PC-9 (cell line): Measurements from ENCODE around the gene AZU1. TPM values are rescaled to one million over a fixed set of nuclear protein-coding genes. Genes with fewer than 3 reads are reported as not detected.
"Not testable (repeated sequence)": the region's sequence is repeated elsewhere in the genome, so short reads cannot be mapped to it uniquely, and the experiment has no call there.

Source experiments
- BruUV-seq: library from RNA; stranded (reverse); fragments of 400-500 nt; replicated peaks from 2 replicates; lab custom pipeline; 2021; lab: Mats Ljungman, UMichigan
- CTCF ChIA-PET: fragments of 300-600 bp; sonication (Branson Sonifier 250); formaldehyde crosslinking; loops from one replicate; lab custom pipeline; 2022; ENCODE audit warnings: antibody characterized with exemption; lab: Charles Lee
- POLR2A ChIA-PET: fragments of 300-600 bp; sonication (Branson Sonifier 250); formaldehyde crosslinking; loops from one replicate; lab custom pipeline; 2022; ENCODE audit warnings: antibody characterized with exemption; ENCODE audit not compliant: unreplicated experiment; lab: Charles Lee
- DNase-seq, 2 experiments: peaks; one replicate each; pipeline versions ENCODE4 v3.0.0 to v3.0.0-alpha.2; 2015 to 2022; ENCODE audit warnings: mixed read lengths in 1 of 2
- H2AFZ ChIP-seq: fragments of 200-600 bp; sonication (generic); 2 replicates; pipeline ENCODE4 v1.8.1; 2017; ENCODE audit warnings: antibody characterized with exemption
- H3F3A ChIP-seq: fragments of 200-600 bp; sonication (generic); 2 replicates; pipeline ENCODE4 v1.8.1; 2017; ENCODE audit warnings: antibody characterized with exemption, mild to moderate bottlenecking, low read depth; ENCODE audit not compliant: insufficient read depth
- H3K27ac ChIP-seq: fragments of 200-600 bp; sonication (generic); 2 replicates; pipeline ENCODE4 v1.6.1; 2016; ENCODE audit warnings: mixed run types
- H3K27me3 ChIP-seq: fragments of 200-600 bp; sonication (generic); 2 replicates; pipeline ENCODE4 v1.6.1; 2016; ENCODE audit warnings: low read depth, mixed run types; ENCODE audit not compliant: insufficient read depth
- H3K36me3 ChIP-seq: fragments of 200-600 bp; sonication (generic); 2 replicates; pipeline ENCODE4 v1.6.1; 2016; ENCODE audit warnings: low read depth, mixed run types
- H3K4me1 ChIP-seq: fragments of 200-600 bp; sonication (generic); replicated peaks from 2 replicates; pipeline ENCODE4 v1.6.1; 2016; ENCODE audit warnings: mixed run types; ENCODE audit not compliant: insufficient read depth
- H3K4me2 ChIP-seq: fragments of 200-600 bp; sonication (generic); 2 replicates; pipeline ENCODE4 v1.6.1; 2017; ENCODE audit warnings: mixed run types
- H3K4me3 ChIP-seq: fragments of 200-600 bp; sonication (generic); 2 replicates; pipeline ENCODE4 v1.6.1; 2016; ENCODE audit warnings: mixed run types
- H3K79me2 ChIP-seq: fragments of 200-600 bp; sonication (generic); 2 replicates; pipeline ENCODE4 v1.6.1; 2017; ENCODE audit warnings: low read depth, mixed run types
- H3K9me2 ChIP-seq: fragments of 200-600 bp; sonication (generic); 2 replicates; pipeline ENCODE4 v1.8.1; 2017; ENCODE audit warnings: mild to moderate bottlenecking; ENCODE audit not compliant: insufficient read depth
- H3K9me3 ChIP-seq: fragments of 200-600 bp; sonication (generic); 2 replicates; pipeline ENCODE4 v1.8.1; 2016; ENCODE audit warnings: low read depth; ENCODE audit not compliant: insufficient read depth
- H4K20me1 ChIP-seq: fragments of 200-600 bp; sonication (generic); 2 replicates; pipeline ENCODE4 v1.8.1; 2017; ENCODE audit not compliant: insufficient read depth
- EZH2 ChIP-seq: fragments of 200-600 bp; sonication (generic); IDR thresholded peaks from 2 replicates; pipeline ENCODE4 v1.8.0; 2017; ENCODE audit warnings: antibody characterized with exemption, low read depth
- intact Hi-C: fragments of 100-400 bp; cut with micrococcal nuclease; formaldehyde crosslinking; loops from one replicate; pipeline ENCODE4 v1.10.0; 2022; ENCODE audit not compliant: unreplicated experiment
- total RNA-seq: library from RNA; stranded (reverse); gene quantifications from 2 replicates; pipeline ENCODE4 v1.2.3, GENCODE V29; 2021
- TF ChIP-seq, protein P1 (sequence below): fragments of 200-600 bp; sonication (generic); conservative IDR thresholded peaks from 2 replicates; pipeline ENCODE4 v1.6.1; 2017; ENCODE audit warnings: mixed run types, antibody characterized with exemption, mild to moderate bottlenecking, moderate library complexity

The AZU1 gene
- total RNA-seq, 1 experiment from 2014 or later, result not detected

GRCh38 chr19:835210-835810 is 7.7 kb downstream of the AZU1 start:
- Histone ChIP-seq H3K4me3 (no peak overlapping the region), H3K27me3 (peaks cover 21% of the 10 kb centered on the region), H3K79me2 (no peaks in the 10 kb centered on the region), H4K20me1 (no peaks in the 10 kb centered on the region), H3K9me2 (no peaks in the 10 kb centered on the region), H3K27ac (no peak overlapping the region), H3K9me3 (no peaks in the 10 kb centered on the region), H3F3A (no peaks in the 10 kb centered on the region), H2AFZ (no peak overlapping the region), H3K4me2 (no peak overlapping the region), H3K4me1 (no peaks in the 10 kb centered on the region), H3K36me3 (no peaks in the 10 kb centered on the region)
- CTCF ChIA-PET, result interaction anchor here (0.6 to 0.7 kb wide), 2 partner anchors 39 to 177 kb away, joined by 5 to 7 read pairs; no protein-coding TSS in a partner anchor
- DNase-seq, result no peak
- intact Hi-C loops, result no loop called here
- TF ChIP-seq, protein P1, sequence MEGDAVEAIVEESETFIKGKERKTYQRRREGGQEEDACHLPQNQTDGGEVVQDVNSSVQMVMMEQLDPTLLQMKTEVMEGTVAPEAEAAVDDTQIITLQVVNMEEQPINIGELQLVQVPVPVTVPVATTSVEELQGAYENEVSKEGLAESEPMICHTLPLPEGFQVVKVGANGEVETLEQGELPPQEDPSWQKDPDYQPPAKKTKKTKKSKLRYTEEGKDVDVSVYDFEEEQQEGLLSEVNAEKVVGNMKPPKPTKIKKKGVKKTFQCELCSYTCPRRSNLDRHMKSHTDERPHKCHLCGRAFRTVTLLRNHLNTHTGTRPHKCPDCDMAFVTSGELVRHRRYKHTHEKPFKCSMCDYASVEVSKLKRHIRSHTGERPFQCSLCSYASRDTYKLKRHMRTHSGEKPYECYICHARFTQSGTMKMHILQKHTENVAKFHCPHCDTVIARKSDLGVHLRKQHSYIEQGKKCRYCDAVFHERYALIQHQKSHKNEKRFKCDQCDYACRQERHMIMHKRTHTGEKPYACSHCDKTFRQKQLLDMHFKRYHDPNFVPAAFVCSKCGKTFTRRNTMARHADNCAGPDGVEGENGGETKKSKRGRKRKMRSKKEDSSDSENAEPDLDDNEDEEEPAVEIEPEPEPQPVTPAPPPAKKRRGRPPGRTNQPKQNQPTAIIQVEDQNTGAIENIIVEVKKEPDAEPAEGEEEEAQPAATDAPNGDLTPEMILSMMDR, result no peak
- TF ChIP-seq EZH2, result no peak
- POLR2A ChIA-PET, result no interaction called here
- BruUV-seq, result no TSS peak

- POLR2A ChIA-PET, result no interaction called here
- H4K20me1 ChIP-seq, result no peaks in the 10 kb centered on the region
- no TSS peak for BruUV-seq
- no peaks in the 10 kb centered on the region for H3K9me2 ChIP-seq
- intact Hi-C loops, result no loop called here
- H3K4me1 ChIP-seq, result no peaks in the 10 kb centered on the region; the same call in 1 of the 2 replicates
- TF ChIP-seq, protein P1, result no peak
- no peak for TF ChIP-seq EZH2
- H3K79me2 ChIP-seq, result no peaks in the 10 kb centered on the region
- H3K4me3 ChIP-seq, result no peak within 1 kb of the TSS
- DNase-seq, result no peak
- H3K27ac ChIP-seq, result no peak within 1 kb of the TSS
- CTCF ChIA-PET, result no interaction called here
- H3K27me3 ChIP-seq, result peaks cover 34% of the 10 kb centered on the region
- no peak within 1 kb of the TSS for H2AFZ ChIP-seq
- H3F3A ChIP-seq, result 0 out of 2 replicates have a peak, but pooled peaks cover 6% of the 10 kb centered on the region
- no peaks in the 10 kb centered on the region for H3K36me3 ChIP-seq
- no peaks in the 10 kb centered on the region for H3K9me3 ChIP-seq
- no peak within 1 kb of the TSS for H3K4me2 ChIP-seq
Measured at GRCh38 chr19:840519-841206, 13.0 kb downstream of the AZU1 start, which contains the start of gene PRTN3. TSS of gene PRTN3 (plus strand) at chr19:840999. CDS start at chr19:841009, 10 bp downstream.

DNA sequence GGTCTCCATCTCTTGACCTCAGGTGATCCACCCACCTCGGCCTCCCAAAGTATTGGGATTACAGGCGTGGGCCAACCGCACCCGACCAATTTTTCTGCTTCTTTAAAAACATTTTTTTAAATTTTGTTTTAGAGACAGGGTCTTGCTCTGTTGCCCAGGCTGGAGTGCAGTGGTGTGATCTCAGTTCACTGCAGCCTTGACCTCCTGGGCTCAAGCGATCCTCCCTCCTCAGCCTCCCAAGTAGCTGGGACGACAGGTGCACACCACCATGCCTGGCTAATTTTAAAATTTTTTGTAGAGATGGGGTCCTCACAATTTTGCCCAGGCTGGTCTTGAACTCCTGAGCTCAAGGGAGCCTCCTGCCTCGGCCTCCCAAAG is 15.2 kb downstream of the AZU1 start:
- Histone ChIP-seq H3K27me3 (peaks cover 46% of the 10 kb centered on the region), H3K4me2 (peak overlapping the region; percentile 82)
- H3K9me3 ChIP-seq, H3K79me2 ChIP-seq, H3F3A ChIP-seq, BruUV-seq, DNase-seq, H3K27ac ChIP-seq, H3K9me2 ChIP-seq, H2AFZ ChIP-seq, POLR2A ChIA-PET, H4K20me1 ChIP-seq, H3K36me3 ChIP-seq, intact Hi-C loops, H3K4me1 ChIP-seq, H3K4me3 ChIP-seq: not testable (repeated sequence)
- CTCF ChIA-PET, result interaction anchor here (0.6 kb wide), 1 partner anchor 308 kb away, joined by 4 read pairs; no protein-coding TSS in a partner anchor
